PC-3 (cell line): ENCODE results near the gene CPA1. TPM values are rescaled to one million over a fixed set of nuclear protein-coding genes. Genes with fewer than 3 reads are reported as not detected.

Experiments used
- ATAC-seq: fragments of 200-7000 bp; cut with Tn5 transposase; 2 replicates; pipeline ENCODE4 v1.9.1; 2020; ENCODE audit warnings: mild to moderate bottlenecking, moderate library complexity
- BruUV-seq: library from RNA; stranded (reverse); fragments of 400-500 nt; replicated peaks from 2 replicates; lab custom pipeline; 2021; lab: Mats Ljungman, UMichigan
- CTCF ChIA-PET: fragments of 300-600 bp; sonication (Branson Sonifier 250); formaldehyde crosslinking; loops from one replicate; lab custom pipeline; 2022; ENCODE audit warnings: antibody characterized with exemption; lab: Charles Lee
- POLR2A ChIA-PET: fragments of 300-600 bp; sonication (Branson Sonifier 250); formaldehyde crosslinking; loops from one replicate; lab custom pipeline; 2022; ENCODE audit warnings: antibody characterized with exemption; ENCODE audit not compliant: unreplicated experiment; lab: Charles Lee
- DNase-seq: peaks from one replicate; pipeline ENCODE4 v3.0.0-alpha.2; 2015
- H2AFZ ChIP-seq: fragments of 300-600 bp; sonication (generic); 2 replicates; pipeline ENCODE4 v1.6.0; 2016; ENCODE audit warnings: antibody characterized with exemption, low read length
- H3F3A ChIP-seq: fragments of 300-600 bp; sonication (generic); one replicate; pipeline ENCODE4 v1.6.0; 2017; ENCODE audit warnings: antibody characterized with exemption, low read length, control low read depth, mild to moderate bottlenecking; ENCODE audit not compliant: unreplicated experiment
- H3K27ac ChIP-seq: fragments of 300-600 bp; sonication (generic); 2 replicates; pipeline ENCODE4 v1.5.1; 2016; ENCODE audit warnings: mild to moderate bottlenecking, low read length
- H3K27me3 ChIP-seq: fragments of 300-600 bp; sonication (generic); 2 replicates; pipeline ENCODE4 v1.6.1; 2016; ENCODE audit warnings: low read length, mixed read lengths
- H3K36me3 ChIP-seq: fragments of 300-600 bp; sonication (generic); 2 replicates; pipeline ENCODE4 v1.6.1; 2016; ENCODE audit warnings: low read depth, mixed run types, low read length, mixed read lengths
- H3K4me1 ChIP-seq: fragments of 300-600 bp; sonication (generic); 2 replicates; pipeline ENCODE4 v1.5.1; 2016; ENCODE audit warnings: low read length; ENCODE audit not compliant: insufficient read depth
- H3K4me2 ChIP-seq: fragments of 300-600 bp; sonication (generic); 2 replicates; pipeline ENCODE4 v1.6.0; 2016; ENCODE audit warnings: low read length
- H3K4me3 ChIP-seq: fragments of 300-600 bp; sonication (generic); 2 replicates; pipeline ENCODE4 v1.5.1; 2016; ENCODE audit warnings: mild to moderate bottlenecking, low read length, mixed read lengths
- H3K79me2 ChIP-seq: fragments of 300-600 bp; sonication (generic); 2 replicates; pipeline ENCODE4 v1.6.1; 2017; ENCODE audit warnings: low read length, mixed read lengths
- H3K9ac ChIP-seq: fragments of 300-600 bp; sonication (generic); 2 replicates; pipeline ENCODE4 v1.6.0; 2016; ENCODE audit warnings: mild to moderate bottlenecking, low read length
- H3K9me2 ChIP-seq: fragments of 300-600 bp; sonication (generic); replicated peaks from 2 replicates; pipeline ENCODE4 v1.6.1; 2016; ENCODE audit warnings: mixed run types, low read length, mixed read lengths
- H3K9me3 ChIP-seq: fragments of 300-600 bp; sonication (generic); 2 replicates; pipeline ENCODE4 v1.6.1; 2016; ENCODE audit warnings: low read length, mixed read lengths
- H4K20me1 ChIP-seq: fragments of 300-600 bp; sonication (generic); 2 replicates; pipeline ENCODE4 v1.6.1; 2016; ENCODE audit warnings: low read length, mixed read lengths
- CTCF ChIP-seq: fragments of 300-600 bp; sonication (generic); conservative IDR thresholded peaks from 2 replicates; pipeline ENCODE4 v1.5.1; 2017; ENCODE audit warnings: antibody characterized with exemption, low read depth, mild to moderate bottlenecking, low read length
- EZH2 ChIP-seq: fragments of 300-600 bp; sonication (generic); IDR thresholded peaks from one replicate; pipeline ENCODE4 v1.6.1; 2017; ENCODE audit warnings: antibody characterized with exemption, mild to moderate bottlenecking, low read length; ENCODE audit not compliant: unreplicated experiment
- EZH2phosphoT487 ChIP-seq: fragments of 300-600 bp; sonication (generic); IDR thresholded peaks from 2 replicates; pipeline ENCODE4 v1.6.1; 2018; ENCODE audit warnings: mild to moderate bottlenecking, antibody characterized with exemption, low read length, borderline replicate concordance
- intact Hi-C: fragments of 100-400 bp; cut with micrococcal nuclease; formaldehyde crosslinking; loops from 2 replicates; pipeline ENCODE4 v1.9.0; 2023
- total RNA-seq: library from RNA; depleted of rRNA; stranded (reverse); fragments of >200 nt; gene quantifications from 2 replicates; pipeline ENCODE4 v1.2.3, GENCODE V29; 2014

CPA1 gene
- total RNA-seq, 1 experiment from 2014 or later, result not detected

DNA sequence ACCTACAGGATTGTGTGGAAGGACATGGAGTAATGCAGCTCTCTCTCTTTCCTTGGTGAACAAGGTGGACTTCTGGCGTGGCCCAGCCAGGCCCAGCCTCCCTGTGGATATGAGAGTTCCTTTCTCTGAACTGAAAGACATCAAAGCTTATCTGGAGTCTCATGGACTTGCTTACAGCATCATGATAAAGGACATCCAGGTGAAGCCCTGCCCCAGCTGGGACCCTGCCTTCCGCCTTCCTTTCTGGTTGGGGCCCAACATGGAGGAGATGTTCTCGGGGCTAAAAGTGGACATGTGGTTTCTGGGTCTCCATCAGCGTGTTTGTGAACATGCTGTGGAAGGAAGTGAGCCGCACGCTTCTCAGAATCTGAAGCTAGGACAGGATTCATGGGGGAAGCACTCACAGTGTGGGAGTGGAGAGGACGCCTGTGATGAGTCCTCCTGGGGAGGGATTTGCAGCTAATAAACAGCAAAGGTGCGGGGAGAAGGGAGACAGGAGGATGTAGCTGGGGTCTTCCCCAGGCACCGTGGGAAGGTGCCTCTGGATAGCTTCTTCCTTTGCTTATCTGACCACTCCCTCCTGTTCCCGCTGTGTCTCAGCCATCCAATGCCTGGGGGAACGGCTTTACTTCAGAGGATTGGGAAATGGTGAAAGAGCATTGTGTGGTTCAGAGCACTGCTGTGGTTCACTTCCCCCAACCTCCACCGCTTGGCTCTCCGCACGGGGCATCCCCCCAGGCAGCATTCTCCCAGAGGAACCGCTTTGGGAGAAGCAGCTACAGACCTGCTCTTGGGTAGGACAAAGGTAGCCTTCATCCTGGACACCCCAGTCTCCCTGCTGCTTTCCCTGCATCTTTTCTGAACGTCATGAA lies 30.1 kb upstream of the CPA1 start:
- H3K27me3 ChIP-seq, result no peaks in the 10 kb centered on the region
- no peak overlapping the region for H3K4me3 ChIP-seq
- H3F3A ChIP-seq, result no peaks in the 10 kb centered on the region
- no peak overlapping the region for H3K9ac ChIP-seq
- H3K4me2 ChIP-seq, result no peak overlapping the region
- ATAC-seq (no peak), DNase-seq (no peak)
- H3K36me3 ChIP-seq, result no peaks in the 10 kb centered on the region
- intact Hi-C loops, result loop anchor here (5.0 kb wide), 1 partner anchor 113 kb away; no protein-coding TSS in a partner anchor
- BruUV-seq, result no TSS peak
- H4K20me1 ChIP-seq, result no peaks in the 10 kb centered on the region
- POLR2A ChIA-PET, result no interaction called here
- no peaks in the 10 kb centered on the region for H3K9me2 ChIP-seq
- TF ChIP-seq EZH2 (no peak), EZH2phosphoT487 (no peak), CTCF (no peak)
- no peak overlapping the region for H3K27ac ChIP-seq
- CTCF ChIA-PET, result no interaction called here
- no peaks in the 10 kb centered on the region for H3K9me3 ChIP-seq
- no peak overlapping the region for H2AFZ ChIP-seq
- peaks cover 11% of the 10 kb centered on the region for H3K4me1 ChIP-seq
- no peaks in the 10 kb centered on the region for H3K79me2 ChIP-seq

DNA sequence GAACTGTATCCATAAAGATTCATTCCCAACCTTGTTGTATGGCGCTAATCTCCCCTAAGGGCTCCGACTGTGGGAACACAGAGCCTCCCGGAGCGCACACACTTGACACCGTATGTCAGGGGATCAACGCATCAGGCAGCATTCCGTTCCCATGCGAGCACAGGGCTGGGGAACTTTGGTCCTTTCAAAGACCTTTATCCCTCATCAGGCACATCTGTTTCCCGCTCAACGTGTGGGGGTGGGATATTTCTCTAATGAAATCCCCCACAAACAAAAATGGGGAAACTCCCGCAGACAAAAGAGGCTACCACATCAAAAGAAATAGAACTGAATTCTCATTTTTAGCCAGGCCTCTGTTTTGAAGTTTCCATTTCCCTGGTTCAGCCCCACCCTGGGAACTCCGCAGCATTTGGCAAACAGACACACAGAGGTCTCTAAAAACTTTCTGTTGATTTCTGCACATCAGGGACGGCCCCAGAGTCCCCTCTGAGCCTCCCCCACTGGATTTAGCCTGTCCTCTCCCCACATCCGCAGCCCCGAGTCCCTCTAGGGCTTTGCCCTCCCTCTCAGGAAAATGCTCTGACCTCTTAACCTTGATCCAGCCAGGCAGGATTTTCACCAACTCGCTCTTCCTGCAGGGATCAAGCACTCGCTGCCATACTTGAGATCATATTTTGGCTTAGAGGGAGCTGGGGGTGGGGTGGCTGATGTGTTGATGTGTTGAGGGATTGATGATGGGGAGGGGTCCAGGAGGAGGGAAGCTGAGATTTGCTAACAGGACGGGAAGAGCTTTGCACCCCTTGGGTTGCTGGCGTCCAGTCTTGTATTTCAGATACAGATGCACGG lies 29.1 kb upstream of the CPA1 start:
- no peak overlapping the region for H2AFZ ChIP-seq
- H3K9me3 ChIP-seq, result no peaks in the 10 kb centered on the region
- TF ChIP-seq EZH2phosphoT487 (no peak), CTCF (no peak), EZH2 (no peak)
- H3K4me2 ChIP-seq, result no peak overlapping the region
- H3K4me3 ChIP-seq, result no peak overlapping the region
- no peaks in the 10 kb centered on the region for H3K79me2 ChIP-seq
- H3K27me3 ChIP-seq, result no peaks in the 10 kb centered on the region
- no peaks in the 10 kb centered on the region for H3K9me2 ChIP-seq
- ATAC-seq (no peak), DNase-seq (no peak)
- BruUV-seq, result no TSS peak
- no peak overlapping the region for H3K9ac ChIP-seq
- H3F3A ChIP-seq, result no peaks in the 10 kb centered on the region
- H3K27ac ChIP-seq, result no peak overlapping the region
- no peaks in the 10 kb centered on the region for H3K36me3 ChIP-seq
- peaks cover 20% of the 10 kb centered on the region for H3K4me1 ChIP-seq
- POLR2A ChIA-PET, result no interaction called here
- no peaks in the 10 kb centered on the region for H4K20me1 ChIP-seq
- CTCF ChIA-PET, result no interaction called here
- intact Hi-C loops, result loop anchor here (5.0 kb wide), 1 partner anchor 114 kb away; no protein-coding TSS in a partner anchor
